Measurements from ENCODE around the gene GPR37L1.
"Not testable (repeated sequence)": the region's sequence is repeated elsewhere in the genome, so short reads cannot be mapped to it uniquely, and the experiment has no call there.

The GPR37L1 gene

GRCh38 chr1:202144402-202145067, 21.8 kb downstream of the GPR37L1 start, which contains the start of gene ARL8A:
TSS of gene ARL8A (minus strand) at chr1:202144737. CDS start at chr1:202144572, 165 bp downstream.
- Histone ChIP-seq H3K36me3 (no peaks in the 10 kb centered on the region), H3K27me3 (no peaks in the 10 kb centered on the region), H3K9me3 (no peaks in the 10 kb centered on the region), H3K4me3 (peak within 1 kb of the TSS; percentile 96), H3K4me1 (peaks cover 0 to 41% (median 25%) of the 10 kb centered on the region in 4 donors), H3K27ac (peak within 1 kb of the TSS; percentile 92 to 93)
- peak in 1 of 2 experiments; percentile 10 for TF ChIP-seq CTCF (IDR thresholded peaks at IDR 0.05)
- peak; percentile 70 to 85 for DNase-seq
- intact Hi-C loops (cut with DNase I; ENCODE audit: low total_unique reads): loop anchor here (10.0 kb wide), 1 partner anchor 260 kb away; the partner anchor contains the start of gene SHISA4

GRCh38 chr1:202145068-202145743, 22.5 kb downstream of the GPR37L1 start:
- Histone ChIP-seq H3K27ac (peak overlapping the region; percentile 92 to 93), H3K4me3 (peak overlapping the region; percentile 96), H3K27me3 (no peaks in the 10 kb centered on the region), H3K36me3 (no peaks in the 10 kb centered on the region), H3K4me1 (peaks cover 0 to 39% (median 23%) of the 10 kb centered on the region in 4 donors), H3K9me3 (no peaks in the 10 kb centered on the region)
- TF ChIP-seq CTCF (IDR thresholded peaks at IDR 0.05): no peak
- DNase-seq: no peak
- intact Hi-C loops (cut with DNase I; ENCODE audit: low total_unique reads): loop anchor here (10.0 kb wide), 1 partner anchor 260 kb away; the partner anchor contains the start of gene SHISA4

GRCh38 chr1:202145744-202146140, 23.0 kb downstream of the GPR37L1 start:
- not testable (repeated sequence) for DNase-seq, H3K9me3 ChIP-seq, H3K27me3 ChIP-seq, H3K36me3 ChIP-seq
- Histone ChIP-seq H3K4me3 (peak overlapping the region in 1 of 2 donors; percentile 96), H3K27ac (peak overlapping the region in 1 of 2 donors; percentile 93), H3K4me1 (peaks cover 0 to 33% (median 23%) of the 10 kb centered on the region in 4 donors)
- intact Hi-C loops (cut with DNase I; ENCODE audit: low total_unique reads): loop anchor here (10.0 kb wide), 1 partner anchor 261 kb away; the partner anchor contains the start of gene SHISA4

- Histone ChIP-seq H3K4me3 (no peak overlapping the region), H3K4me1 (peaks cover 0 to 28% (median 20%) of the 10 kb centered on the region in 4 donors), H3K9me3 (no peaks in the 10 kb centered on the region), H3K27ac (no peak overlapping the region), H3K27me3 (no peaks in the 10 kb centered on the region), H3K36me3 (no peaks in the 10 kb centered on the region)
- no peak for DNase-seq
- intact Hi-C loops (cut with DNase I; ENCODE audit: low total_unique reads): loop anchor here (10.0 kb wide), 1 partner anchor 261 kb away; the partner anchor contains the start of gene SHISA4
- no peak for TF ChIP-seq CTCF (IDR thresholded peaks at IDR 0.05)
Observed at GRCh38 chr1:202146279-202146678, 23.6 kb downstream of the GPR37L1 start.

GRCh38 chr1:202146993-202147392, 24.3 kb downstream of the GPR37L1 start:
- intact Hi-C loops (cut with DNase I; ENCODE audit: low total_unique reads): loop anchor here (10.0 kb wide), 1 partner anchor 262 kb away; the partner anchor contains the start of gene SHISA4

More at GRCh38 chr1:202146993-202147392, 24.3 kb downstream of the GPR37L1 start:
- Histone ChIP-seq H3K27ac (no peak overlapping the region), H3K27me3 (no peaks in the 10 kb centered on the region), H3K4me1 (peaks cover 0 to 21% (median 13%) of the 10 kb centered on the region in 4 donors), H3K9me3 (no peaks in the 10 kb centered on the region), H3K4me3 (no peak overlapping the region), H3K36me3 (no peaks in the 10 kb centered on the region)
- no peak for DNase-seq
- no peak for TF ChIP-seq CTCF (IDR thresholded peaks at IDR 0.05)
